ENCODE results near the gene CARS1. TPM values are rescaled to one million over a fixed set of nuclear protein-coding genes. Genes with fewer than 3 reads are reported as not detected.
A peak's percentile ranks its signal among the peaks of the same experiment; 100 is the strongest.

Gene CARS1
- total and polyA plus RNA-seq, 12 donors, result 12.5 to 24.6 (median 15.9) TPM

- Histone ChIP-seq H3K27ac (peak overlapping the region in 3 of 10 donors; percentile 10 to 56 (median 43)), H3K36me3 (peaks cover 0 to 97% (median 36%) of the 10 kb centered on the region in 9 donors), H3K27me3 (no peaks in the 10 kb centered on the region), H3K9me3 (no peaks in the 10 kb centered on the region), H3K4me1 (peaks cover 0 to 31% (median 11%) of the 10 kb centered on the region in 9 donors), H3K4me3 (no peak overlapping the region)
- DNase-seq (no peak), ATAC-seq (peak in 6 of 8 donors; percentile 37 to 68 (median 52))
- whole genome bisulfite sequencing, 2 donors, result 64 to 72% methylated on average over 5 of the region's 5 CpGs
- TF ChIP-seq, protein P1, sequence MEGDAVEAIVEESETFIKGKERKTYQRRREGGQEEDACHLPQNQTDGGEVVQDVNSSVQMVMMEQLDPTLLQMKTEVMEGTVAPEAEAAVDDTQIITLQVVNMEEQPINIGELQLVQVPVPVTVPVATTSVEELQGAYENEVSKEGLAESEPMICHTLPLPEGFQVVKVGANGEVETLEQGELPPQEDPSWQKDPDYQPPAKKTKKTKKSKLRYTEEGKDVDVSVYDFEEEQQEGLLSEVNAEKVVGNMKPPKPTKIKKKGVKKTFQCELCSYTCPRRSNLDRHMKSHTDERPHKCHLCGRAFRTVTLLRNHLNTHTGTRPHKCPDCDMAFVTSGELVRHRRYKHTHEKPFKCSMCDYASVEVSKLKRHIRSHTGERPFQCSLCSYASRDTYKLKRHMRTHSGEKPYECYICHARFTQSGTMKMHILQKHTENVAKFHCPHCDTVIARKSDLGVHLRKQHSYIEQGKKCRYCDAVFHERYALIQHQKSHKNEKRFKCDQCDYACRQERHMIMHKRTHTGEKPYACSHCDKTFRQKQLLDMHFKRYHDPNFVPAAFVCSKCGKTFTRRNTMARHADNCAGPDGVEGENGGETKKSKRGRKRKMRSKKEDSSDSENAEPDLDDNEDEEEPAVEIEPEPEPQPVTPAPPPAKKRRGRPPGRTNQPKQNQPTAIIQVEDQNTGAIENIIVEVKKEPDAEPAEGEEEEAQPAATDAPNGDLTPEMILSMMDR (IDR thresholded peaks at IDR 0.05), result no peak
- intact Hi-C loops (cut with DNase I), result loop anchor here in 8 of 10 donors (2.0 to 10.0 kb wide), 5 partner anchors 54 to 181 kb away; partner anchors contain the start of gene MRGPRG (in 6 of the 8)
Measured at GRCh38 chr11:3036419-3036818, 20.8 kb downstream of the CARS1 start.

DNA sequence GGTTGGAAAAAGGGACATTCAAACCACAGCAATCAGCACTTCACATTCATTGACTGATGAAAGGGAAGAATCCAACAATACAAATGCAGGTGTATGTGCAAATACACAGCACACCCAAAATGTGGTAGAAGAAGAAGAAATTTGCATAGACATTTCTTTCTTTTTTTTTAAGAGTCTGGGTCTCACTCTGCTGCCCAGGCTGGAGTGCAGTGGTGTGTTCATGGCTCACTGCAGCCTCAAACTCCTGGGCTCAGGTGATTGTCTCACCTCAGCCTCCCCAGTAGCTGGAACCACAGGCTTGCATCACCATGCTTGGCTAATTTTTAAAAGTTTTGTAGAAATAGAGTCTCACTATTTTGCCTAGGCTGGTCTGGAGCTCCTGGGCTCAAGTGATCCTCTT lies 21.9 kb downstream of the CARS1 start:
- no peak overlapping the region for H3K4me3 ChIP-seq
- intact Hi-C loops (cut with DNase I), result loop anchor here in 6 of 10 donors (5.0 to 10.0 kb wide), 2 partner anchors 119 to 182 kb away; partner anchors contain the start of gene MRGPRG (in 6 of the 6)
- H3K4me1 ChIP-seq, result peaks cover 0 to 42% (median 11%) of the 10 kb centered on the region in 9 donors
- TF ChIP-seq, protein P1 (IDR thresholded peaks at IDR 0.05), result no peak
- DNase-seq (no peak), ATAC-seq (no peak)
- no peaks in the 10 kb centered on the region for H3K27me3 ChIP-seq
- no peak overlapping the region for H3K27ac ChIP-seq
- peaks cover 0 to 94% (median 33%) of the 10 kb centered on the region in 9 donors for H3K36me3 ChIP-seq
- H3K9me3 ChIP-seq, result no peaks in the 10 kb centered on the region

DNA sequence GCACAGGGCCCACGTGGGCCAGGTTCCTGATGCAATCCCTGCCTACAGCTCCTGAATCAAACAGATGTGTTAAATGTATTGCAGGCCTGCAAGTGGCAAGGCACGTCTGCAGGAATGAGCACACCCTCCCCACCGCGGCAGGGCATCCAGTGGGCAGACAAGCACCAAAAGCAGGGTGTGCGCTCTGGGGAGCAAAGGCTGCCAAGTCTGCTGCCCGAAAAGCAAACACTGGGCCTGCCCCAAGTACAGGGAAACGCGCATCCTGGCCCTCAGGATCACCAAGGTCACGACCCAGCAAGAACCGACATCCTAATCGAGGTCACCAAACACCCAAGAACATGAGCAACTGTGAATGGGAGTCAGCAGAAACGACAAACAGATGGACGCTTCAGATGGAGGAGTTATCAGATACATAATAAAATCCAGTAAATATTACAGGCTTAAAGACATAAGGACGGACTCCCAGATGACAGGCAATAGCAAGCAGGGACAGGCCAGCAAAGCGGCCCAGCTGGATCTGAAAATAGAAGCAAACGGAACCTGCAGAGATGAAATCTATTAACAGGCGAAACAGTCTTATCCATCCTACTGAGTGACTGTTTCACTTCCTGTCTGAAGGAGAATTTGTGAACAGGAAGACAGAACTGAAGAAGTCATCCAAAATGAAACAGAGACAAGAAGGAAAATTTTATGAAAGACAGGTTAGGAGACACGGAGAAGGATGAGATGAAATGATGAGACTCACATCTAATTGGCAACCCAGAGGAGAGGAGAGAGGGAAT lies 26.7 kb downstream of the CARS1 start:
- H3K9me3 ChIP-seq, result no peaks in the 10 kb centered on the region
- 62 to 71% methylated on average over 18 of the region's 18 CpGs for WGBS, 2 donors
- DNase-seq (no peak), ATAC-seq (peak in 3 of 8 donors; percentile 33 to 40 (median 34))
- TF ChIP-seq, protein P1 (IDR thresholded peaks at IDR 0.05), result no peak
- H3K27me3 ChIP-seq, result no peaks in the 10 kb centered on the region
- H3K4me1 ChIP-seq, result peaks cover 0 to 24% (median 9%) of the 10 kb centered on the region in 9 donors
- intact Hi-C loops (cut with DNase I), result loop anchor here in 1 of 10 donors (10.0 kb wide), 1 partner anchor 124 kb away; no protein-coding TSS in a partner anchor
- peaks cover 0 to 92% (median 46%) of the 10 kb centered on the region in 9 donors for H3K36me3 ChIP-seq
- H3K27ac ChIP-seq, result peak overlapping the region in 3 of 10 donors; percentile 9 to 37 (median 29)
- H3K4me3 ChIP-seq, result no peak overlapping the region

GRCh38 chr11:3028813-3029212 lies 28.4 kb downstream of the CARS1 start:
- Histone ChIP-seq H3K4me1 (peaks cover 0 to 24% (median 9%) of the 10 kb centered on the region in 9 donors), H3K36me3 (peaks cover 0 to 90% (median 42%) of the 10 kb centered on the region in 9 donors), H3K4me3 (no peak overlapping the region), H3K27ac (no peak overlapping the region), H3K27me3 (no peaks in the 10 kb centered on the region), H3K9me3 (no peaks in the 10 kb centered on the region)
- DNase-seq (no peak), ATAC-seq (peak in 1 of 8 donors; percentile 15)
- TF ChIP-seq, protein P1 (IDR thresholded peaks at IDR 0.05), result no peak
- WGBS, 2 donors, result 95% methylated on average over 9 of the region's 9 CpGs
- intact Hi-C loops (cut with DNase I), result loop anchor here in 1 of 10 donors (10.0 kb wide), 1 partner anchor 54 kb away; no protein-coding TSS in a partner anchor
